Measurements from ENCODE around the gene ANKRD6. TPM values are rescaled to one million over a fixed set of nuclear protein-coding genes. Genes with fewer than 3 reads are reported as not detected.

The ANKRD6 gene
- total and polyA plus RNA-seq, 2 donors = 10.6 to 12.3 TPM

DNA sequence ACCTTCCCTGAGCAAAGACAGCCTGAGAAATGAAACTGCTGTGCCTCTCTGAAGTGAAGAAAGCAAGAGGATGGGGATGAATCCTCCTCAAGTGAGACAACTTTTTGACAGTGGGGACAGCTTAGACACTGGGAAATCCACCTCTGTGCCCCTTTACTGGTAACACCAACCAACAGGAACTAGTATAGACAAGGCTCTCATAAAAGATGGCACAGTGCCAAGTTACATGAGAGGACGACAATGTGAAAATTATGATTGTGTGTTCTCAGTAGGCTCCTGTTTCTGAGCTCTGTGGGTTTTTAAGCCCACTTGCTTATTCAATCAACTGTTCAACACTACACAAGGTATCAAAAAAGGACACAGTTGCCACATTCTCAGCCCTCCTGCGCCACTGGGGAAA lies 247.2 kb downstream of the ANKRD6 start:
- peaks cover 47 to 80% of the 10 kb centered on the region in 2 donors for H3K36me3 ChIP-seq (ENCODE audit: control insufficient read depth in 2 of 2, insufficient read depth in 2 of 2, low read length in 1 of 2)

DNA sequence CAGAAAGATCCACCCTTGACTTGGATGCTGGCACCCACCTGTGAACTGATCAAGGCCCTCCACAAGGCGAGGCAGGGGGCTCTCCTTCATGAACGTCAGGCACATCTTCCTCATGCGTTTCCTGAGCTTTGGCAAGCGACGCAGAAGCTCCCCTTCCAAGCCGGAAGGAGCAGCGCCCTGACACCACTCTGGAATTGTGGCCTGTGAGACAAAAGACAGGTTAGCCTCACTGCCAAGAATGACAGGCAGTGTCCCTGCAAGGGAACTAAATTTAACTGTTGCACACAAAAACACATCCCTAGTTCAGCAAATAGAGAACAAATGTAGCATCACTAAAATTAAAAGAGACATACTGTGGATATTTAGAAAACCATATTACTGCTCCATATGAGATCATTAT lies 247.6 kb downstream of the ANKRD6 start:
- WGBS = 94% methylated on average over 7 of the region's 7 CpGs
- Histone ChIP-seq H3K27ac (ENCODE audit: low read depth in 1 of 2, low read length in 1 of 2) (no peak overlapping the region), H3K27me3 (ENCODE audit: control insufficient read depth in 2 of 2, insufficient read depth in 1 of 2, low read length in 1 of 2) (no peaks in the 10 kb centered on the region), H3K36me3 (ENCODE audit: control insufficient read depth in 2 of 2, insufficient read depth in 2 of 2, low read length in 1 of 2) (peaks cover 46 to 80% of the 10 kb centered on the region in 2 donors), H3K4me3 (ENCODE audit: low read length in 2 of 2) (no peak overlapping the region), H3K4me1 (ENCODE audit: control insufficient read depth in 2 of 2, insufficient read depth in 2 of 2, low read length in 2 of 2) (no peaks in the 10 kb centered on the region), H3K9me3 (ENCODE audit: control insufficient read depth in 2 of 2, insufficient read depth in 1 of 2, low read length in 1 of 2) (no peaks in the 10 kb centered on the region)
- no peak for DNase-seq (ENCODE audit: low read depth in 6 of 9, low spot score in 9 of 9)

More for the DNA sequence above, 247.2 kb downstream of the ANKRD6 start:
- Histone ChIP-seq H3K9me3 (ENCODE audit: control insufficient read depth in 2 of 2, insufficient read depth in 1 of 2, low read length in 1 of 2) (no peaks in the 10 kb centered on the region), H3K4me1 (ENCODE audit: control insufficient read depth in 2 of 2, insufficient read depth in 2 of 2, low read length in 2 of 2) (no peaks in the 10 kb centered on the region), H3K4me3 (ENCODE audit: low read length in 2 of 2) (no peak overlapping the region), H3K27ac (ENCODE audit: low read depth in 1 of 2, low read length in 1 of 2) (no peak overlapping the region), H3K27me3 (ENCODE audit: control insufficient read depth in 2 of 2, insufficient read depth in 1 of 2, low read length in 1 of 2) (no peaks in the 10 kb centered on the region)
- DNase-seq (ENCODE audit: low read depth in 6 of 9, low spot score in 9 of 9) = no peak
- 96% methylated on average over 2 of the region's 2 CpGs for WGBS

DNA sequence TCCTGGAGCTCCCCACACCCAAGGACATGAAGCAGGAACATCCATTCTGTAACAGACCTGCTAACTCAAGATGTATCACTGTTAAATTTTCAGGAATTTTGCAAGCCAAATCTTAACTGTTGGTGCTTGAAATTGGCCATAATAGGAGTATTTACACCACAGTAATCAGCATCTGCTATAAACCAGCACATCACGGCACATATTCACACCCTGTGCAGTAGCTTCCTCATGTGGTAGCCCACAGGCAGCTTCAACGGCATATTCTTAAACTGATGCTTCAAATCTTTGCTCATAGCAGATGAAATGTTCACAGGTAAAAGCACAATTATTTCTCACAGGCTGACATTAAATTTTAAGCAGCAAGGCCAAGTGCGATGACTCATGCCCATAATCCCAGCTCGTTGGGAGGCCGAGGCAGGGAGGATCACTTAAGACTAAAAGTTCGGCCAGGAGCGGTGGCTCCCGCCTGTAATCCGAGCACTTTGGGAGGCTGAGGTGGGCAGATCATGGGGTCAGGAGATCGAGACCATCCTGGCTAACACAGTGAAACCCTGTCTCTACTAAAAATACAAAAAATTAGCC lies 249.1 kb downstream of the ANKRD6 start:
- no peaks in the 10 kb centered on the region for H3K9me3 ChIP-seq (ENCODE audit: control insufficient read depth in 2 of 2, insufficient read depth in 1 of 2, low read length in 1 of 2)
- WGBS = 97% methylated on average over 10 of the region's 10 CpGs

DNA sequence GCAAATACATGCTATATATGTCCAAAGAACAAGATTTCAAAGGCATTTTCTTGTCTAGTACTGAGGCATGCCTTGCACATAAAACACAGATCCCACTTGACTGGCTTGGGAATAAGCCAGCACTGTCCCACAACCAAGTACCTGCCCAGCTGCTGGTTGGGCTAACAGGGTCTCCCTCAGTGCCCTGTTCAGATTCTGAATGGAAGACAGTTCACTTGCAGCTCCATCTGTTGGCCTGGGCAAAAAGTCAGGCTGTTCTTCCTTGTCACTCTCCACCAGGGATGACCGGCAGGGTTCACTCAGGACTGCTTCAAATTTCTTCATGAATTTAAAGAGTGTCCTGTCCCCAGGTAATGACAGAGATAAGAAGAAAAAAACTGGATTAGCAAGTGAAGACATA lies 250.0 kb downstream of the ANKRD6 start:
- WGBS = 100% methylated on average over 1 of the region's 1 CpG
- Histone ChIP-seq H3K36me3 (ENCODE audit: control insufficient read depth in 2 of 2, insufficient read depth in 2 of 2, low read length in 1 of 2) (peaks cover 54 to 86% of the 10 kb centered on the region in 2 donors), H3K27me3 (ENCODE audit: control insufficient read depth in 2 of 2, insufficient read depth in 1 of 2, low read length in 1 of 2) (no peaks in the 10 kb centered on the region), H3K4me1 (ENCODE audit: control insufficient read depth in 2 of 2, insufficient read depth in 2 of 2, low read length in 2 of 2) (no peaks in the 10 kb centered on the region), H3K4me3 (ENCODE audit: low read length in 2 of 2) (no peak overlapping the region), H3K27ac (ENCODE audit: low read depth in 1 of 2, low read length in 1 of 2) (no peak overlapping the region), H3K9me3 (ENCODE audit: control insufficient read depth in 2 of 2, insufficient read depth in 1 of 2, low read length in 1 of 2) (no peaks in the 10 kb centered on the region)
- DNase-seq (ENCODE audit: low read depth in 6 of 9, low spot score in 9 of 9) = no peak

More for the DNA sequence above, 249.1 kb downstream of the ANKRD6 start:
- no peak for DNase-seq (ENCODE audit: low read depth in 6 of 9, low spot score in 9 of 9)
- no peak overlapping the region for H3K27ac ChIP-seq (ENCODE audit: low read depth in 1 of 2, low read length in 1 of 2)
- H3K4me3 ChIP-seq (ENCODE audit: low read length in 2 of 2) = no peak overlapping the region
- no peaks in the 10 kb centered on the region for H3K27me3 ChIP-seq (ENCODE audit: control insufficient read depth in 2 of 2, insufficient read depth in 1 of 2, low read length in 1 of 2)
- H3K36me3 ChIP-seq (ENCODE audit: control insufficient read depth in 2 of 2, insufficient read depth in 2 of 2, low read length in 1 of 2) = peaks cover 53 to 83% of the 10 kb centered on the region in 2 donors
- H3K4me1 ChIP-seq (ENCODE audit: control insufficient read depth in 2 of 2, insufficient read depth in 2 of 2, low read length in 2 of 2) = no peaks in the 10 kb centered on the region

Other genes with a start within 250 kb of the ANKRD6 start
- gene GABRR1, start 215.8 kb upstream of the ANKRD6 start, total RNA-seq = under 0.01 TPM
- gene GABRR1, start 215.8 kb upstream of the ANKRD6 start, polyA plus RNA-seq = 0.07 TPM
- gene GABRR2, start 117.9 kb upstream of the ANKRD6 start, total RNA-seq = 0.42 TPM
- gene GABRR2, start 117.9 kb upstream of the ANKRD6 start, polyA plus RNA-seq = 0.78 TPM
- gene UBE2J1, start 80.4 kb upstream of the ANKRD6 start, total RNA-seq = 45.7 TPM
- gene UBE2J1, start 80.4 kb upstream of the ANKRD6 start, polyA plus RNA-seq = 41.2 TPM
- gene RRAGD, start 20.9 kb upstream of the ANKRD6 start, total RNA-seq = 17.9 TPM
- gene RRAGD, start 20.9 kb upstream of the ANKRD6 start, polyA plus RNA-seq = 13.0 TPM
- 15.7 TPM for gene LYRM2, start 205.6 kb downstream of the ANKRD6 start, total RNA-seq
- 30.5 TPM for gene LYRM2, start 205.6 kb downstream of the ANKRD6 start, polyA plus RNA-seq

Data from thymus (tissue), 11 donors.